DMS79 (cell line): ENCODE measurements around the gene ISCA2.
A peak's percentile ranks its signal among the peaks of the same experiment; 100 is the strongest.

Experiments used
- DNase-seq: peaks from one replicate; lab custom pipeline; 2025; lab: John Stamatoyannopoulos, UW

Gene ISCA2

DNA sequence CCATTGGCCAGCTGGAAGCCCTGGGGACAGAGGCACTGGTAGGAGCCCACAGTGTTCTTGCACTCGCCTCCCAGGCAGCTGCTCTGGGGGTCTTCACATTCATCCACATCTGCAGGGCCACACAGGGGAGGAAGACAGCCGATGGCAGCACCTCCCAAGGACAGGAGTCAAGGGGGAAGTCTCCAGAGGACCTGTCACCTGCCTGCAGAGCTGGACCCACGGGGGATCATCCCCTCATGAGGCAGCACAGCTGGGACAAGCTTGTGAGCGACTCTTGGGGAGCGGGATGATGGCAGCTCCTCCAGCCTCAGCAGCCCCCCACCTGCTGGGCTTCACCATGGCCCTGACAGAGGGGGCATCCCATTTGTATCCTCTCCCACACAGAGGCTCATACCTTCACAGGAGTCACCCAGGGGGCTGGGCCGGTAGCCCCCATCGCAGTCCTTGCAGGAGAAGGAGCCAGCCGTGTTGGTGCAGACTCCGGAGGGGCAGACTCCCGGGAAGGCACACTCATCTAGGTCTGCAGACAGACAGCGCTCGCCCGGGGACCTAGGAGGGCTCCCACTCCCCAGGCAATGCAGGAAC lies 15.4 kb downstream of the ISCA2 start:
- no peak for DNase-seq

GRCh38 chr14:74509587-74510222 lies 16.1 kb downstream of the ISCA2 start:
- DNase-seq, result no peak

- no peak for DNase-seq
Measured at GRCh38 chr14:74510223-74510931, 16.8 kb downstream of the ISCA2 start.

GRCh38 chr14:74510959-74511409 lies 17.4 kb downstream of the ISCA2 start:
- DNase-seq, result no peak

- no peak for DNase-seq
Measured at GRCh38 chr14:74511966-74512830, 18.6 kb downstream of the ISCA2 start.

GRCh38 chr14:74514471-74514941 lies 20.9 kb downstream of the ISCA2 start:
- peak; percentile 52 for DNase-seq

DNA sequence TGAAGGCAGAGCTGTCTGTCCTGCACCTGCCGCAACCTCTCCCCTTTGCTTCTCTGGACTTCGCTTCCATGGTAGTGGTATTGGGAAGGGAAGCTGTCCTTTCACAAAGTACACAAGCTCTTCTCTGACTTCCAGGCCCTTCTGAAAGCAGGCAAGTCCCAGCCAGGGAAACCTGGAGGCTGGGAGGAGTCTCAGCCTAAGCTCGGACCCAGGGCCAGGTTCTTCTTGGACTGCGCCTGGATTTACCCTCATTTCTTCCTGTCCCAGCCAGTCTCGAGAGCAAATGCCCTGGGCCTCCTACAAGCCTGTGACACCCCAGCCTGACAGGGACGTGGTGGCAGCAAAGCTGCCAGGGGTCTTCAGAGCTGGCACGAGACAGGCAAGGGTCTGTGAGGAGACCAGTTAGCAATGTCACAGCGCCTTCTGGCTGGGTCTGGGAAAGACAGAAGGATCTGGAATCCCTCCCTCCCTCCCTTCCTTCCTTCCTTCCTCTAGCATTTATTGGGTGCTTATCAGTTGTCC lies 22.4 kb downstream of the ISCA2 start:
- no peak for DNase-seq

- no peak for DNase-seq
Measured at GRCh38 chr14:74516451-74517160, 23.0 kb downstream of the ISCA2 start.

- no peak for DNase-seq
Measured at GRCh38 chr14:74517731-74518130, 24.2 kb downstream of the ISCA2 start.

DNA sequence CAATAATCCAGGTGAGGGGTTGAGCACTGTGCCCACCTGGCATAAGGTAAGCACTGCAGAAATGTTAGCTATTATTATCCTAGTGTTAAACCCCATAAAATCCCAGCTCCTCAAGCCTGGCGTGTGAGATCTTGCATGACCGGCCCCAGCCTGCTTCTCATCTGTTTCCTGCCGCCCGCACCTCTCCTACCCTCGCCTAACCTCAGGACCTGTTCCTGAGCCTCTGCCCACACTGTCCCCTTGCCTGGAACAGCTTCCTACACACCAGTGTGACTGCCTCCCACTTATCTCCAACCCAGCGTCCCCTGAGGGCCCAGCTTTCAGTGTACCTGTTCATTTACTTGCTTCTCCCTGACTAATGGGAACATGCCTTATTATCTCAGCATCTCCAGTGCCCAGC lies 24.7 kb downstream of the ISCA2 start:
- no peak for DNase-seq

DNA sequence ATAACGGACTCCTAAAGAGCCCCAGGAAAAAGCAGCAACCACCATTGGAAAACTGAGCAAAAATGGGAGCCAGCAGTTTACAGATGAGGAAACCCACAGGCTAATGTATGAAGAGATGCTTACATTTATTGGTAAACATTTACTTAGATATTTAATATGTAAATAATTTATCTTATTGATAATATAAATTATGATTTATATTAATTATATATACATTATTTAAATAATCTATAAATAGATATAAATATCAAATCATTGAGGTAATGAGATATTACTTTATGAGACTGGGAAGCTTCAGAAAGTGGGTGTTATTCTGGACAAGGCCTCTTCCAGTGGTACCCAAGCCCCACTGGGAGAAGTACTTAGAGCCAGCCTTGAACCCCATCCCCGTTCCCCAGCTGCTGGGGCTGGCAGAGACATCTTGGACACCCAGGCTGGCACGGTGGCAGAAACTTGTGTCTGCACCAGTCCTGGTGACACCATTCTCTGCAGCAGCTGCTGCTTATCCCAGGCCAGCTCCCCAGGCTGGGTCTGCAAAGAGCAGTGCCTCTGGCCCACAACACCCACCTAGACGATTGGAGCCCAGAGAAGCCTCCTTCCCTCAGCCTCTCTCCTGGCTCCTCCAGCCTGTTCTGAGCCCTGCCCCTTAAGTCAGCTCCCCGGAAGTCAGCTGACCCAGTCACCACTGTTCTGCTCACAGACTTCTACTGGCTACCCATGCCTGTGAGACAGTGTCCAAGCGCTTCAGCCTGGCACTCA lies 25.9 kb downstream of the ISCA2 start:
- no peak for DNase-seq

DNA sequence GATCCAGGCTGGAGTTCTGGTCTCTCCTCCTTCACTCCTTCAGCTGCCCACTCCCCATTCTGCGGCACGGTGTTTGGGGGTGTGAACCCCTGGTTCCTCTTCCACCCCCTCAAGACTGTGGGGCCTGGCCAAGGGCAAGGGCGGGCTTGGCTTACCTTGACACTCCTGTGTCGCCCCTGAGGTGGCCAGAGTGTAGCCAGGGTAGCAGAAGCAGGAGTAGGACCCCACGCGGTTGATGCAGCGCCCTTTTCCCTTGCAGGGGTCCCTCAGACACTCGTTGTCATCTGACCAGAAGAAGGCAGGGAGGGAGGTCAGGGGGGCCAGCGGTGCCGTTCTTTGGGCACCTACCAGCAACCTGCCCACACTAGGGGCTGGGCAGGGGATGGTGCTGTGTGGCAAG lies 28.2 kb downstream of the ISCA2 start:
- DNase-seq, result no peak

DNA sequence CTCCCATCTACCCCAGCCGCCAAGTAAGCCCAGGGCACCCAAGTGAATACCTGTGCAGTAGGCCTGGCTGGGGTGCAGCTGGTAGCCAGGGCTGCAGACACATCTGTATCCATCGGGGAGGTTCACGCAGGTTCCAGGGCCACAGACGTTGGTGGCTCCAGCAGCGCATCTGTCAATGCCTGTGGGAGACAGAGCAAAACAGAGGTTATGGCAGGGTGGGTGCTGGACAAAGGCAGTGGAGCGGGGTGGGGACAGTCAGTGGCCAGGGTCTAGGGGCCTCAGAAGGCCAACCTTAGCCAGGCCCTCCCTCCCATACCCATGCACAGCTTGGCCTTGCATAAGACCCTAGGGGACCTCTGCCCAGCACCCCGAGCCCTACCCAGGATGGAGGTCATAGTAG lies 29.2 kb downstream of the ISCA2 start:
- DNase-seq, result no peak

GRCh38 chr14:74524076-74524811 lies 30.7 kb downstream of the ISCA2 start:
- no peak for DNase-seq

DNA sequence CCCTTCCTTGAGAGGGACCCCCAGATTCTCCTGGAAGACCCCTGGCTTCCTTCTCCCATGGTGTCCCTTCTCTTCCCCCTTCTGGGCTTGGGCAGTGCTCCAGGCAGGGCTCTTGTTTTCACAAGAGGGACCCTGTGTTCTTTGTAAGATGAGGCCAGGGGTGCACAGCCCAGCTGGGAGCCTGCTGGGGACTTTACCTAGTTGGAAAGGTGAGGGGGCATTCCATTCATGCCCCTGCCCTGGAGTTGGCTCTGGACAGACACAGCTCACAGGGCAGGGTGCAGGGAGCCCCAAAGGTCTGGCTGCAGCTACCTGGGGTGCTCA lies 31.2 kb downstream of the ISCA2 start:
- no peak for DNase-seq

GRCh38 chr14:74525361-74525851 lies 31.8 kb downstream of the ISCA2 start:
- DNase-seq, result no peak

- no peak for DNase-seq
Measured at GRCh38 chr14:74526854-74527585, 33.5 kb downstream of the ISCA2 start.

DNA sequence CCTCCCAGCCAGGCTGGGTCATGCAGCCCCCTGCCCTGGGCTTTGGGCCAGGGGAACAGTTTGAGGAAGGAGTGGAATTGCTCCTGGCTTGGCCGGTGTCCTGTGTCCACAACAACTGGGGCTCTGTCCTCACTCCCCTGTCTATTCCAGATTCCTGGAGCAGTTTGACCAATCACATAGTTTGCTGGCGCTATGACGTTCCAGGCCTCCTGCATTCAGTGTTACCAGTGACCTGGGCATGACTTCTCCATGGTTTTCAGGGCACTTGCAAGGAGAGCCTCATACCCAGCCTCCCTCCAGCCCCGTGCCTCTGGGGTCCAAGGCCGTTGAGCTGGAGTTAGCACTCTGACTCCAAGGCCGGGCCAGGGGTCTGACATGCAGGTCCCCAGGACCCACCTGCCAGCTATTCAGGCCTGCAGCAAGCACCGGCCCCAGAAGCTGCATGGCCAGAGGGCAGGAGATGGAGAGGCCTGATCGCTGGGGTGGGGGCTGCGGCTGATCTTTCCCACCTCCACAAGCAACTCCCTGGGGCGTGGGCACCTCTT lies 34.2 kb downstream of the ISCA2 start:
- DNase-seq, result no peak

GRCh38 chr14:74528406-74528805 lies 34.8 kb downstream of the ISCA2 start:
- no peak for DNase-seq
